Spinal cord (tissue), 10 donors: Measurements from ENCODE around the gene NEAT1. TPM values are rescaled to one million over a fixed set of nuclear protein-coding genes. Genes with fewer than 3 reads are reported as not detected.
A peak's percentile ranks its signal among the peaks of the same experiment; 100 is the strongest.

Experiments used
- DNase-seq, 6 donors: peaks; one replicate each; pipeline versions ENCODE4 v3.0.0 to v3.0.0-alpha.2; 2013 to 2015; ENCODE audit warnings: low spot score in 6 of 6, low read depth in 4 of 6
- H3K27ac ChIP-seq: one replicate; pipeline ENCODE4 v1.5.1; 2013; ENCODE audit warnings: low read depth, low read length, control low read depth
- H3K27me3 ChIP-seq: one replicate; pipeline ENCODE4 v1.6.1; 2013; ENCODE audit warnings: low read length; ENCODE audit not compliant: control insufficient read depth, insufficient read depth
- H3K36me3 ChIP-seq: one replicate; pipeline ENCODE4 v1.6.1; 2013; ENCODE audit warnings: low read length; ENCODE audit not compliant: control insufficient read depth, insufficient read depth
- H3K4me1 ChIP-seq: one replicate; pipeline ENCODE4 v1.6.1; 2013; ENCODE audit warnings: low read length; ENCODE audit not compliant: control insufficient read depth, insufficient read depth
- H3K4me3 ChIP-seq: one replicate; pipeline ENCODE4 v1.5.1; 2013; ENCODE audit warnings: low read depth, low read length, control low read depth
- H3K9me3 ChIP-seq: one replicate; pipeline ENCODE4 v1.6.1; 2013; ENCODE audit warnings: low read length; ENCODE audit not compliant: control insufficient read depth, insufficient read depth
- WGBS: methylation state at CpG from one replicate; pipeline ENCODE4 v1.1.5; 2013; ENCODE audit warnings: missing lambda C conversion rate; ENCODE audit not compliant: insufficient coverage; 5-methylcytosine and 5-hydroxymethylcytosine counted together
- polyA plus RNA-seq, 2 donors: library from polyadenylated mRNA; unstranded; fragments of 120-200 nt; gene quantifications; one replicate each; pipeline ENCODE4 v1.2.1, GENCODE V29; 2013; ENCODE audit not compliant: insufficient read length in 2 of 2
- total RNA-seq, 2 donors: library from RNA; depleted of rRNA in 1 of 2; stranded (reverse); fragments of 120-200 nt in 1 of 2; fragments of >200 nt in 1 of 2; gene quantifications; one replicate each; pipeline versions ENCODE4 v1.2.3 to v1.2.4, GENCODE V29; 2013 to 2014
- donor health status: healthy.

Gene NEAT1
- total and polyA plus RNA-seq, 4 donors: 27.4 to 73.6 (median 63.7) TPM

DNA sequence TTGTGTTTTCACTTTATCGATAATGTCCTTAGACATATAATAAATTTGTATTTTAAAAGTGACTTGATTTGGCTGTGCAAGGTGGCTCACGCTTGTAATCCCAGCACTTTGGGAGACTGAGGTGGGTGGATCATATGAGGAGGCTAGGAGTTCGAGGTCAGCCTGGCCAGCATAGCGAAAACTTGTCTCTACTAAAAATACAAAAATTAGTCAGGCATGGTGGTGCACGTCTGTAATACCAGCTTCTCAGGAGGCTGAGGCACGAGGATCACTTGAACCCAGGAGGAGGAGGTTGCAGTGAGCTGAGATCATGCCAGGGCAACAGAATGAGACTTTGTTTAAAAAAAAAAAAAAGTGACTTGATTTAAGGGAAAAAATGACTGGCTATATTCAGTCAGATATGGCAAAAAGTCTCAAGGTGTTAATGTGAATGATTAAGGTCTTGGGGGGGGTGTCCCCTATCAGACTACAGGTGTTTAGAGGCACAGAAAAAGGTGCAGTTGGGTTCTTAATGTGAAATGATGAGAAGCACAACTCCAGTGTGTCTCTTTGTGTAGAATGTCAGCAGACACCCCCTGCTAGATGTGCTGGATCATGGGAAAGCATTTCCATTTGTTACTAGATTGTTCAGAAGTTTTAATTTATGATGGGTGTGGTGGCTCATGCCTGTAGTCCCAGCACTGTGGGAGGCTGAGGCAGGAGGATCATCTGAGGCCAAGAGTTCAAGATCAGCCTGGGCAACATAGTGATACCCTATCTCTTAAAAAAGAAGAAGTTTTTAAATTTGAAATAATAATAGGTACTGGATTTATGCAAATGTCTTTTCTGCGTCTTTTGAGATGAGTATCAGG is 17.0 kb downstream of the NEAT1 start:
- H3K36me3 ChIP-seq: peaks cover 20% of the 10 kb centered on the region
- H3K27ac ChIP-seq: no peak overlapping the region
- no peaks in the 10 kb centered on the region for H3K27me3 ChIP-seq
- no peak for DNase-seq
- H3K9me3 ChIP-seq: no peaks in the 10 kb centered on the region
- no peak overlapping the region for H3K4me3 ChIP-seq
- 92% methylated on average over 2 of the region's 7 CpGs for WGBS
- no peaks in the 10 kb centered on the region for H3K4me1 ChIP-seq

DNA sequence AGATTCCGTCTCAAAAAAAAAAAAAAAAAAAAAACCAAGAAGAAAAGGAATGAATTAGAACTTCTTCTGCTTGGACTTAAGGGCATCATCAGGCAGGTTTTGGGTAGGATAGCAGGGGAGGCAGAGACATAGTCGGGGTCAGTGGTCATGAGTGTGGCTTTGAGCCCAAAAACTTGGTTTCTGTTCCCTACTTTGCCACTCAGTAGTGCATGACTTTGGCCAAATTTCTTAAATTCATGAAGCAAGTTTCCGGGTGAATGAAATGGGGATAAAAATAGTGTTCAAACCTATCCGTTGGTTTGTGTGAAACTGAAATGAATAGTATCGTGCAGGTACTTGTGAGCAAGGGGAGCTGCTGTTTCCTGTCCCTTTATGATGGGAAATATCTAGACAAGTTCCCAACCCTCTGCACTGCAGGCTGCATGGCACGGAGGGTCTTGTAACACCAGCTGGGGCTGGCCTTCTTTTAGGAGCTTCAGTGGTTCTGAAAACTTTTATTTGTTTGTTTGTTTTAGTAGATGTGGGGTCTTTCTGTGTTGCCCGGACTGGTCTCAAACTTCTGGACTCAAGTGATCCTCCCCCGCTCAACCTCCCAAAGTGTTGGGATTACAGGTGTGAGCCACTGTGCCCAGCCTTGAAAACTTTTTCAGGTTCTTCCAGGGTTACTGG is 18.4 kb downstream of the NEAT1 start:
- H3K4me3 ChIP-seq: no peak overlapping the region
- 98% methylated on average over 4 of the region's 8 CpGs for whole genome bisulfite sequencing
- peaks cover 31% of the 10 kb centered on the region for H3K36me3 ChIP-seq
- no peaks in the 10 kb centered on the region for H3K4me1 ChIP-seq
- H3K27me3 ChIP-seq: no peaks in the 10 kb centered on the region
- DNase-seq: no peak
- no peak overlapping the region for H3K27ac ChIP-seq
- H3K9me3 ChIP-seq: no peaks in the 10 kb centered on the region

- no peaks in the 10 kb centered on the region for H3K27me3 ChIP-seq
- no peak overlapping the region for H3K27ac ChIP-seq
- no peak for DNase-seq
- WGBS: 58% methylated on average over 6 of the region's 9 CpGs
- H3K9me3 ChIP-seq: no peaks in the 10 kb centered on the region
- peaks cover 40% of the 10 kb centered on the region for H3K36me3 ChIP-seq
- H3K4me1 ChIP-seq: no peaks in the 10 kb centered on the region
- H3K4me3 ChIP-seq: no peak overlapping the region
Observed at GRCh38 chr11:65442842-65443331, 20.3 kb downstream of the NEAT1 start.

- peaks cover 40% of the 10 kb centered on the region for H3K36me3 ChIP-seq
Observed at GRCh38 chr11:65444314-65445051, 21.9 kb downstream of the NEAT1 start.

DNA sequence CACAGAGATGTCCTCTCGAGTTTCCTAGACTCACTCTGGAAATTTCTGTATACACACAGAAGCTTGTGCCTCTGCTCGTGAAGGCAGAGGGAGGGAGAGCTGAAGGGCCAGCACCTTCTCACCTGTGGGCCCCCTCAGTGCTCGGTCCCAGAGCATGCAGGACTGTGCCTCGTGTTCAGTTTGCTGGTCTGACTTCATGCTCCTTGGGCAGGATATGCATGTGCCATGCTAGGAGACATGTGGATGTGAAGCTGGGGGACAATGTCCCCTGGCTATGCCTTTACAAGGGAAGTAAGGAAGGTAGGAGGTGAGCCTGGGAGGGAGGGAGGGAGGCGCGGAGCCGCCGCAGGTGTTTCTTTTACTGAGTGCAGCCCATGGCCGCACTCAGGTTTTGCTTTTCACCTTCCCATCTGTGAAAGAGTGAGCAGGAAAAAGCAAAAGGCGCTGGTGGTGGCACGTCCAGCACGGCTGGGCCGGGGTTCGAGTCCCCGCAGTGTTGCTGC is 22.6 kb downstream of the NEAT1 start:
- H3K27me3 ChIP-seq: no peaks in the 10 kb centered on the region
- peaks cover 40% of the 10 kb centered on the region for H3K36me3 ChIP-seq
- H3K27ac ChIP-seq: no peak overlapping the region
- no peaks in the 10 kb centered on the region for H3K9me3 ChIP-seq
- no peak for DNase-seq
- 87% methylated on average over 8 of the region's 15 CpGs for WGBS
- H3K4me1 ChIP-seq: no peaks in the 10 kb centered on the region
- H3K4me3 ChIP-seq: no peak overlapping the region

More at GRCh38 chr11:65444314-65445051, 21.9 kb downstream of the NEAT1 start:
- no peak for DNase-seq
- Histone ChIP-seq H3K4me3 (no peak overlapping the region), H3K27ac (peak overlapping the region; percentile 40), H3K27me3 (no peaks in the 10 kb centered on the region), H3K9me3 (no peaks in the 10 kb centered on the region), H3K4me1 (no peaks in the 10 kb centered on the region)
- 93% methylated on average over 14 of the region's 14 CpGs for WGBS

DNA sequence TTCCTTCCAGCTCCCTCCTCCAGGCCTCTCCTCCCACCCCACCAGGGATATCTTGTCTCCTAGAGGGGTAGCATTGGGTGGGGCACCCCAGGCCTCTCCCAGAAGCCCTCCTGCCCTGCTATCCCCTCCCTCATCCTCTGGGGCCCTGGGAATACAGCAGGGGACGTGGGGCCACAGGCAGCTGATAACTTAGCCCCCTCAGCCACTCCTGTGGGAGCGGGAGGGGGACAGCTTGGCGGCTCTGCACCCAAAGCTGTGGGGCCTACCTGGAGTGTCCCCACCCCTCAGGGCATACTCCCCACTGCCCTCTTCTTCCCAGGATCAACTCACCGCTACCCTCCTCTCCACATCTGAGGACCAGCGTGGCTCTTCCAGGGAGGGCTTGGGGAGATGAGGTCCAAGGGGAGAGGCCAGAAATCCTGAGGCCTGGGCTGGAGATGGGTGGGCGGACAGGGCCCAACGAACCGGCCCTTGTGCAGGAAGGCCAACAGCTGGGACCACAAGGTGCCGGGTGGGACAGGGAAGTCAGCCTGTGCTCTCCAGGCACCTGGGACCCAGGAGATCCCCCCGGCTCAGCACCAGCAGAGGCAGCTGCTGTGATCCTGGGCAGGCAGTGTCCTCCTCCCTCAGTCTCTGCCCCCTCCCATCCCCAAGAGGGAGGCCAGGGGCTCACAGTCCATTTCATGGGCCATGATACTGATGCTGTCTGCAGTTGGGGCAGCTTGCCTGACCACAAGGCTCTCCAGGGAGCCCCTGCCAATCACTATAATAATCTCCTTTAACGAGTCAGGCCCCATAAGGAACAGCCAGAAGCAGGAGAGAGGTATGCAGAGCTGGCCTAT is 23.2 kb downstream of the NEAT1 start:
- 85% methylated on average over 8 of the region's 11 CpGs for WGBS
- no peak overlapping the region for H3K4me3 ChIP-seq
- peaks cover 40% of the 10 kb centered on the region for H3K36me3 ChIP-seq
- DNase-seq: no peak
- H3K27me3 ChIP-seq: no peaks in the 10 kb centered on the region
- H3K9me3 ChIP-seq: no peaks in the 10 kb centered on the region
- no peaks in the 10 kb centered on the region for H3K4me1 ChIP-seq
- no peak overlapping the region for H3K27ac ChIP-seq

DNA sequence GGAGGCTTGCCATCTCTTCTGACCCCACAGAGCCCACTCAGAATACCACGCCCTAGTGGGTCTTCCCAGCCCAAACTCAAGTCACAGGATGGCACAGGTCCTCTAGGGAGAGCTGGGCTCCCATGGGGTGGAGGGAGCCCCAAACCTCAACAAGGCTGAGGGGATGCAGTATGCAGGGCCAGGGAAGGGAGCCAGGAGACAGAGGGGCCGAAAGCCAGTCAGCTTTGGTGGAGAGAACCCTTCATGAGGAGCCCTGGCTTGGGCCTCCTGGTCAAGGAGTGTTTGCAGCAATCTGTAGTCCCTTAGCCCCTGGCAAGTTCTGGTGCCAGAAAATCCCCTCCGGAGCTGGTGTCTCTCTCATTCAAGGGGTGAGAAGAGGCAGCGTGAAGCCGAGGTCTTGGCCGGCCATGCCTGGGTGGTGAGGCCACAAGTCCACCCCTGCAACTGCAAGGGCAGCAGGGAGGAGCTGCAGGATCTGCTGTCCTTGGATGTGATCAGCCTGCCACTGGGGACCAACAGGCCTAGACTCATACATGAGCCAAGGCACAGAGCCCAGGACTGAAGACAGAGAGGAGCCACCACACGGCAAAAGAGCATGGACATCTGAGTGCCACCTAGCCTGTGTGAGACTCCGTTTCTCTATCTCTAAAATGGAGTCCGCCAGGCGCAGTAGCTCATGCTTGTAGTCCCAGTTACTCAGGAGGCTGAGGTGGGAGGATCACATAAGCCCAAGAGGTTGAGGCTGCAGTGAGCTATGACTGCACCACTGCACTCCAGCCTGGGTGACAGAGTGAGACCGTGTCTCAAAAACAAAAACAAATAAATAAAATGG is 24.1 kb downstream of the NEAT1 start:
- no peak for DNase-seq
- Histone ChIP-seq H3K27me3 (no peaks in the 10 kb centered on the region), H3K4me1 (no peaks in the 10 kb centered on the region), H3K9me3 (no peaks in the 10 kb centered on the region), H3K4me3 (no peak overlapping the region), H3K36me3 (peaks cover 40% of the 10 kb centered on the region), H3K27ac (no peak overlapping the region)
- WGBS: 86% methylated on average over 9 of the region's 11 CpGs

- Histone ChIP-seq H3K4me3 (no peak overlapping the region), H3K36me3 (peaks cover 36% of the 10 kb centered on the region), H3K4me1 (no peaks in the 10 kb centered on the region), H3K9me3 (no peaks in the 10 kb centered on the region), H3K27ac (no peak overlapping the region), H3K27me3 (no peaks in the 10 kb centered on the region)
- DNase-seq: no peak
- 100% methylated on average over 1 of the region's 2 CpGs for WGBS
Observed at GRCh38 chr11:65448074-65448417, 25.4 kb downstream of the NEAT1 start.
